H1 (cell line): ENCODE data around the gene CASZ1. TPM values are rescaled to one million over a fixed set of nuclear protein-coding genes. Genes with fewer than 3 reads are reported as not detected.

Source experiments
- CTCF ChIA-PET: fragments of 300-600 bp; sonication (Branson Sonifier 250); formaldehyde crosslinking; loops from one replicate; lab custom pipeline; 2021; ENCODE audit not compliant: partially characterized antibody; lab: Charles Lee
- POLR2A ChIA-PET: fragments of 300-600 bp; sonication (Branson Sonifier 250); formaldehyde crosslinking; loops from one replicate; lab custom pipeline; 2021; ENCODE audit warnings: inconsistent platforms; ENCODE audit not compliant: partially characterized antibody; lab: Charles Lee
- DNase-seq, 2 experiments: peaks; one replicate each; pipeline versions ENCODE4 v3.0.0 to v3.0.0-alpha.2; 2010 to 2022; ENCODE audit warnings: low spot score in 2 of 2, low read depth in 1 of 2, mixed read lengths in 1 of 2
- FAIRE-seq: peaks from 2 replicates; lab custom pipeline; 2011; peaks lifted over from hg19 to GRCh38; lab: Jason Lieb, UNC
- H2AFZ ChIP-seq: 2 replicates; pipeline ENCODE4 v1.8.1; 2012; ENCODE audit warnings: low read length, inconsistent platforms
- H2AK5ac ChIP-seq: 2 replicates; pipeline ENCODE4 v1.6.1; 2013; ENCODE audit warnings: low read depth, low read length
- H2BK120ac ChIP-seq: replicated peaks from 2 replicates; pipeline ENCODE3; 2013; ENCODE audit warnings: low read depth, low read length, inconsistent platforms
- H2BK12ac ChIP-seq: 2 replicates; pipeline ENCODE4 v1.6.1; 2013; ENCODE audit warnings: low read depth, low read length
- H2BK15ac ChIP-seq: 2 replicates; pipeline ENCODE4 v1.6.1; 2013; ENCODE audit warnings: low read length
- H2BK20ac ChIP-seq: 2 replicates; pipeline ENCODE4 v1.6.1; 2013; ENCODE audit warnings: low read length
- H2BK5ac ChIP-seq: 2 replicates; pipeline ENCODE4 v1.6.1; 2013; ENCODE audit warnings: low read depth, low read length
- H3K14ac ChIP-seq: 2 replicates; pipeline ENCODE4 v1.6.1; 2013; ENCODE audit warnings: inconsistent platforms; ENCODE audit not compliant: insufficient read length
- H3K18ac ChIP-seq: 2 replicates; pipeline ENCODE4 v1.6.1; 2013; ENCODE audit warnings: low read length; ENCODE audit errors: extremely low read depth
- H3K23ac ChIP-seq: 2 replicates; pipeline ENCODE4 v1.6.1; 2013; ENCODE audit warnings: inconsistent platforms; ENCODE audit not compliant: insufficient read length
- H3K23me2 ChIP-seq: 2 replicates; pipeline ENCODE4 v1.6.1; 2013; ENCODE audit warnings: low read depth, low read length
- H3K27ac ChIP-seq: 2 replicates; pipeline ENCODE4 v1.6.1; 2011; ENCODE audit warnings: low read depth, low read length, inconsistent platforms
- H3K27me3 ChIP-seq, 4 experiments: replicated peaks in 1 of 4; 1 replicate in 1 of 4; 2 replicates in 3 of 4; pipeline versions ENCODE4 v1.6.1 to v1.8.1; 2011 to 2013; ENCODE audit warnings: low read length in 3 of 4, mild to moderate bottlenecking in 3 of 4, inconsistent platforms in 2 of 4, mixed read lengths in 2 of 4, moderate library complexity in 1 of 4; ENCODE audit not compliant: control insufficient read depth in 3 of 4, insufficient read depth in 3 of 4; ENCODE audit errors: extremely low read depth in 1 of 4
- H3K36me3 ChIP-seq, 4 experiments: 2 replicates each; pipeline versions ENCODE4 v1.6.1 to v1.8.1; 2011 to 2013; ENCODE audit warnings: mild to moderate bottlenecking in 4 of 4, low read length in 3 of 4, moderate library complexity in 2 of 4, control low read depth in 1 of 4, inconsistent platforms in 1 of 4; ENCODE audit not compliant: insufficient read depth in 4 of 4, control insufficient read depth in 2 of 4
- H3K4ac ChIP-seq: replicated peaks from 2 replicates; pipeline ENCODE3; 2013; ENCODE audit warnings: low read length, low read depth, mixed read lengths, inconsistent platforms; ENCODE audit not compliant: insufficient read length
- H3K4me1 ChIP-seq, 4 experiments: replicated peaks in 1 of 4; 1 replicate in 1 of 4; 2 replicates in 3 of 4; pipeline versions ENCODE4 v1.6.1 to v1.8.1; 2011 to 2013; ENCODE audit warnings: low read length in 3 of 4, inconsistent platforms in 2 of 4, mixed read lengths in 1 of 4; ENCODE audit not compliant: insufficient read depth in 4 of 4, control insufficient read depth in 3 of 4
- H3K4me2 ChIP-seq, 2 experiments: 2 replicates each; pipeline versions ENCODE4 v1.6.1 to v1.8.1; 2011 to 2013; ENCODE audit warnings: low read depth in 2 of 2, low read length in 2 of 2, control low read depth in 1 of 2, inconsistent platforms in 1 of 2, mild to moderate bottlenecking in 1 of 2; ENCODE audit not compliant: insufficient read depth in 1 of 2
- H3K4me3 ChIP-seq, 4 experiments: fragments of 200-600, 300-600 bp in 1 of 4; sonication (generic), shearing (Covaris generic), sonication (Bioruptor Twin) in 1 of 4; 2 replicates each; pipeline versions ENCODE4 v1.5.1 to v1.8.1; 2011 to 2016; ENCODE audit warnings: low read length in 4 of 4, low read depth in 3 of 4, control low read depth in 2 of 4, inconsistent platforms in 2 of 4, mild to moderate bottlenecking in 2 of 4, mixed read lengths in 1 of 4, moderate library complexity in 1 of 4; ENCODE audit not compliant: insufficient read depth in 2 of 4; ENCODE audit errors: extremely low read depth in 1 of 4
- H3K56ac ChIP-seq: replicated peaks from 2 replicates; pipeline ENCODE3; 2013; ENCODE audit warnings: low read depth, mild to moderate bottlenecking, mixed read lengths, low read length, inconsistent platforms; ENCODE audit not compliant: insufficient read length
- H3K79me1 ChIP-seq: 2 replicates; pipeline ENCODE4 v1.6.1; 2013; ENCODE audit warnings: low read depth, low read length, control low read depth
- H3K79me2 ChIP-seq, 2 experiments: 2 replicates each; pipeline versions ENCODE4 v1.6.1 to v1.8.1; 2012 to 2013; ENCODE audit warnings: low read length in 2 of 2, mild to moderate bottlenecking in 2 of 2, inconsistent platforms in 1 of 2; ENCODE audit not compliant: insufficient read depth in 2 of 2, control insufficient read depth in 1 of 2
- H3K9ac ChIP-seq, 4 experiments: replicated peaks in 1 of 4; 1 replicate in 1 of 4; 2 replicates in 3 of 4; pipeline versions ENCODE4 v1.6.1 to v1.8.1; 2011 to 2013; ENCODE audit warnings: low read depth in 3 of 4, low read length in 3 of 4, control low read depth in 2 of 4, mild to moderate bottlenecking in 2 of 4, moderate library complexity in 2 of 4, inconsistent platforms in 1 of 4; ENCODE audit errors: extremely low read depth in 1 of 4
- H3K9me3 ChIP-seq, 2 experiments: 2 replicates each; pipeline versions ENCODE4 v1.6.1 to v1.8.1; 2012 to 2013; ENCODE audit warnings: mild to moderate bottlenecking in 2 of 2, moderate library complexity in 2 of 2, control low read depth in 1 of 2, inconsistent platforms in 1 of 2, low read depth in 1 of 2, low read length in 1 of 2, mixed read lengths in 1 of 2; ENCODE audit not compliant: insufficient read depth in 2 of 2
- H4K20me1 ChIP-seq, 2 experiments: replicated peaks in 1 of 2; 2 replicates each; pipeline versions ENCODE3 to v1.8.1; 2011 to 2013; ENCODE audit warnings: inconsistent platforms in 2 of 2, low read length in 2 of 2, mild to moderate bottlenecking in 1 of 2; ENCODE audit not compliant: insufficient read depth in 2 of 2, control insufficient read depth in 1 of 2
- H4K5ac ChIP-seq: 2 replicates; pipeline ENCODE4 v1.6.1; 2013; ENCODE audit warnings: low read length, low read depth, mixed read lengths, inconsistent platforms; ENCODE audit not compliant: insufficient read length
- H4K8ac ChIP-seq: 2 replicates; pipeline ENCODE4 v1.8.0; 2013; ENCODE audit warnings: mild to moderate bottlenecking, moderate library complexity, low read length, inconsistent platforms; ENCODE audit not compliant: insufficient read depth; ENCODE audit errors: extremely low read depth
- H4K91ac ChIP-seq: replicated peaks from 2 replicates; pipeline ENCODE3; 2013; ENCODE audit warnings: low read length, mixed read lengths, inconsistent platforms; ENCODE audit not compliant: insufficient read length
- BACH1 ChIP-seq: IDR thresholded peaks from 2 replicates; pipeline ENCODE4 v1.6.1; 2012; ENCODE audit warnings: low read length, improper control_type of control experiment
- CHD1 ChIP-seq: IDR thresholded peaks from 2 replicates; pipeline ENCODE4 v1.6.1; 2012; ENCODE audit warnings: low read depth, low read length, improper control_type of control experiment
- CHD2 ChIP-seq: IDR thresholded peaks from 2 replicates; pipeline ENCODE4 v1.6.1; 2012; ENCODE audit warnings: low read length, improper control_type of control experiment
- EP300 ChIP-seq, 2 experiments: IDR thresholded peaks; 1 replicate in 1 of 2; 2 replicates in 1 of 2; pipeline ENCODE4 v1.6.1; 2011 to 2012; ENCODE audit warnings: low read depth in 2 of 2, low read length in 2 of 2, mild to moderate bottlenecking in 2 of 2, borderline replicate concordance in 1 of 2, inconsistent platforms in 1 of 2, moderate library complexity in 1 of 2
- EZH2 ChIP-seq: fragments of 200-600 bp; sonication (generic); IDR thresholded peaks from 2 replicates; pipeline ENCODE4 v1.7.1; 2012; ENCODE audit warnings: low read depth, mild to moderate bottlenecking, moderate library complexity, low read length, inconsistent platforms; ENCODE audit not compliant: severe bottlenecking
- GTF2F1 ChIP-seq: IDR thresholded peaks from 2 replicates; pipeline ENCODE4 v1.6.1; 2012; ENCODE audit warnings: low read depth, low read length, improper control_type of control experiment, borderline replicate concordance
- RAD21 ChIP-seq, 2 experiments: IDR thresholded peaks in 1 of 2; conservative IDR thresholded peaks in 1 of 2; 2 replicates each; pipeline ENCODE4 v1.6.1; 2011; ENCODE audit warnings: low read depth in 2 of 2, low read length in 2 of 2, improper control_type of control experiment in 1 of 2, inconsistent platforms in 1 of 2, mild to moderate bottlenecking in 1 of 2, moderate library complexity in 1 of 2
- SIN3A ChIP-seq, 2 experiments: IDR thresholded peaks in 1 of 2; conservative IDR thresholded peaks in 1 of 2; 2 replicates each; pipeline ENCODE4 v1.6.1; 2011 to 2012; ENCODE audit warnings: low read length in 2 of 2, improper control_type of control experiment in 1 of 2, low read depth in 1 of 2, mild to moderate bottlenecking in 1 of 2
- SP2 ChIP-seq: IDR thresholded peaks from 2 replicates; pipeline ENCODE4 v1.6.1; 2012; ENCODE audit warnings: mild to moderate bottlenecking, low read length, inconsistent platforms
- SRF ChIP-seq: IDR thresholded peaks from 2 replicates; pipeline ENCODE4 v1.6.1; 2011; ENCODE audit warnings: mild to moderate bottlenecking, low read depth, low read length, moderate library complexity
- WGBS, 2 experiments: shearing (Covaris generic) in 1 of 2; methylation state at CpG; one replicate each; pipeline versions ENCODE4 v1.1.6 to v1.1.7; 2013 to 2015; ENCODE audit warnings: low lambda C conversion rate in 2 of 2, mixed read lengths in 2 of 2, inconsistent platforms in 1 of 2, low coverage in 1 of 2, missing lambda C conversion rate in 1 of 2; ENCODE audit not compliant: insufficient replicate concordance in 2 of 2, insufficient coverage in 1 of 2, insufficient read length in 1 of 2; ENCODE audit errors: extremely low coverage in 1 of 2, missing lambda C conversion rate in 1 of 2; 5-methylcytosine and 5-hydroxymethylcytosine counted together
- polyA plus RNA-seq, 7 experiments: library from polyadenylated mRNA; depleted of rRNA in 3 of 7; stranded (reverse) in 5 of 7; unstranded in 2 of 7; fragments of >200 nt in 5 of 7; fragments of 200-250 nt in 2 of 7; gene quantifications; 1 replicate in 5 of 7; 2 replicates in 1 of 7; 4 replicates in 1 of 7; pipeline versions ENCODE4 v1.2.1 to v1.2.3, GENCODE V29; 2011 to 2013; ENCODE audit warnings: missing spikeins in 2 of 7, mixed read lengths in 2 of 7
- total RNA-seq: library from RNA; stranded (reverse); fragmentation: NEBNext Ultra II Directional; extraction: Animal tissue kit (Norgen Biotek cat#: 25700); gene quantifications from 2 replicates; pipeline ENCODE4 v1.2.1, GENCODE V29; 2021
- TF ChIP-seq, protein P1 (sequence below), 3 experiments: IDR thresholded peaks; 1 replicate in 2 of 3; 2 replicates in 1 of 3; pipeline versions ENCODE4 v1.5.1 to v1.6.1; 2011; ENCODE audit warnings: low read length in 3 of 3, mild to moderate bottlenecking in 3 of 3, inconsistent platforms in 2 of 3, low read depth in 1 of 3, moderate library complexity in 1 of 3; ENCODE audit not compliant: insufficient read depth in 1 of 3; ENCODE audit errors: control extremely low read depth in 1 of 3

Gene CASZ1
- total and polyA plus RNA-seq, 2 of the 8 experiments (the other 6 are each of a cell fraction or from before 2014, with no cell fraction given) = 4.4 to 7.7 TPM

- no peaks in the 10 kb centered on the region for H3K9me3 ChIP-seq
- H3K4me1 ChIP-seq = peaks cover 5 to 26% (median 17%) of the 10 kb centered on the region in 4 experiments
- WGBS, 2 experiments = 95% methylated on average over 7 of the region's 7 CpGs; no CpG with 5 or more reads in 1 of the 2 experiments
- no peaks in the 10 kb centered on the region for H4K20me1 ChIP-seq
- no peak overlapping the region for H2BK15ac ChIP-seq
- no peak overlapping the region for H3K56ac ChIP-seq
- ChIA-PET POLR2A (interaction anchor here (0.7 to 1.1 kb wide), 3 partner anchors 12 to 376 kb away, joined by 3 to 4 read pairs (median 3); no protein-coding TSS in a partner anchor), CTCF (interaction anchor here (0.6 to 1.7 kb wide), 6 partner anchors 10 to 236 kb away, joined by 3 to 4 read pairs (median 3); no protein-coding TSS in a partner anchor)
- no peak overlapping the region for H3K27ac ChIP-seq
- no peak overlapping the region for H3K18ac ChIP-seq
- no peak overlapping the region for H4K91ac ChIP-seq
- H3K79me1 ChIP-seq = no peaks in the 10 kb centered on the region; the same call in 1 of the 2 replicates
- no peak overlapping the region for H2AFZ ChIP-seq
- H4K8ac ChIP-seq = no peak overlapping the region
- H2BK20ac ChIP-seq = no peak overlapping the region
- H2BK12ac ChIP-seq = no peak overlapping the region
- H3K4me3 ChIP-seq = no peak overlapping the region
- no peak overlapping the region for H2BK5ac ChIP-seq
- H3K79me2 ChIP-seq = no peaks in the 10 kb centered on the region
- no peak overlapping the region for H3K4me2 ChIP-seq
- H3K23me2 ChIP-seq = no peaks in the 10 kb centered on the region
- FAIRE-seq = no peak
- TF ChIP-seq BACH1 = no peak
- no peak for TF ChIP-seq SIN3A (conservative IDR thresholded peaks at IDR 0.05 in 1 of 2, IDR thresholded peaks at IDR 0.05 in 1 of 2; ENCODE audit: low read depth in 1 of 2, low read length in 2 of 2)
- TF ChIP-seq, protein P1, sequence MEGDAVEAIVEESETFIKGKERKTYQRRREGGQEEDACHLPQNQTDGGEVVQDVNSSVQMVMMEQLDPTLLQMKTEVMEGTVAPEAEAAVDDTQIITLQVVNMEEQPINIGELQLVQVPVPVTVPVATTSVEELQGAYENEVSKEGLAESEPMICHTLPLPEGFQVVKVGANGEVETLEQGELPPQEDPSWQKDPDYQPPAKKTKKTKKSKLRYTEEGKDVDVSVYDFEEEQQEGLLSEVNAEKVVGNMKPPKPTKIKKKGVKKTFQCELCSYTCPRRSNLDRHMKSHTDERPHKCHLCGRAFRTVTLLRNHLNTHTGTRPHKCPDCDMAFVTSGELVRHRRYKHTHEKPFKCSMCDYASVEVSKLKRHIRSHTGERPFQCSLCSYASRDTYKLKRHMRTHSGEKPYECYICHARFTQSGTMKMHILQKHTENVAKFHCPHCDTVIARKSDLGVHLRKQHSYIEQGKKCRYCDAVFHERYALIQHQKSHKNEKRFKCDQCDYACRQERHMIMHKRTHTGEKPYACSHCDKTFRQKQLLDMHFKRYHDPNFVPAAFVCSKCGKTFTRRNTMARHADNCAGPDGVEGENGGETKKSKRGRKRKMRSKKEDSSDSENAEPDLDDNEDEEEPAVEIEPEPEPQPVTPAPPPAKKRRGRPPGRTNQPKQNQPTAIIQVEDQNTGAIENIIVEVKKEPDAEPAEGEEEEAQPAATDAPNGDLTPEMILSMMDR (IDR thresholded peaks at IDR 0.05; ENCODE audit: control extremely low read depth in 1 of 3, insufficient read depth in 1 of 3, low read depth in 1 of 3, low read length in 3 of 3) = no peak
- no peak for TF ChIP-seq EP300 (IDR thresholded peaks at IDR 0.05; ENCODE audit: borderline replicate concordance in 1 of 2, low read depth in 2 of 2, low read length in 2 of 2)
- no peak for TF ChIP-seq RAD21 (IDR thresholded peaks at IDR 0.05 in 1 of 2, conservative IDR thresholded peaks at IDR 0.05 in 1 of 2; ENCODE audit: low read depth in 2 of 2, low read length in 2 of 2)
- TF ChIP-seq CHD1 = no peak
- TF ChIP-seq SP2 = no peak
- TF ChIP-seq EZH2 = no peak
- no peak for TF ChIP-seq GTF2F1
- no peak for TF ChIP-seq SRF
- TF ChIP-seq CHD2 = no peak
- no peak overlapping the region for H3K14ac ChIP-seq
- H3K36me3 ChIP-seq = no peaks in the 10 kb centered on the region
- no peaks in the 10 kb centered on the region for H3K27me3 ChIP-seq
- no peak overlapping the region for H3K4ac ChIP-seq
- no peak overlapping the region for H2BK120ac ChIP-seq
- H2AK5ac ChIP-seq = no peak overlapping the region
- DNase-seq = no peak
- H4K5ac ChIP-seq = no peak overlapping the region
- H3K9ac ChIP-seq = no peak overlapping the region
- H3K23ac ChIP-seq = no peak overlapping the region
Measured at GRCh38 chr1:10730985-10731384, 65.5 kb downstream of the CASZ1 start.
